Endodermal cell (in vitro differentiated cells): ENCODE measurements around the gene FER. TPM values are rescaled to one million over a fixed set of nuclear protein-coding genes. Genes with fewer than 3 reads are reported as not detected.

Source experiments
- DNase-seq: peaks from one replicate; pipeline ENCODE4 v3.0.0-alpha.2; 2017
- H3K27ac ChIP-seq: 2 replicates; pipeline ENCODE4 v1.5.1; 2013; ENCODE audit warnings: mild to moderate bottlenecking, low read depth, low read length, moderate library complexity
- H3K27me3 ChIP-seq: 2 replicates; pipeline ENCODE4 v1.6.1; 2013; ENCODE audit warnings: mild to moderate bottlenecking, low read length, moderate library complexity; ENCODE audit not compliant: insufficient read depth, control insufficient read depth, poor library complexity, severe bottlenecking
- H3K36me3 ChIP-seq: 2 replicates; pipeline ENCODE4 v1.7.0; 2013; ENCODE audit warnings: mild to moderate bottlenecking, low read length, moderate library complexity; ENCODE audit not compliant: control insufficient read depth, insufficient read depth
- H3K4me1 ChIP-seq: one replicate; pipeline ENCODE4 v1.7.0; 2013; ENCODE audit warnings: low read length; ENCODE audit not compliant: control insufficient read depth, insufficient read depth
- H3K4me3 ChIP-seq: 2 replicates; pipeline ENCODE4 v1.5.1; 2013; ENCODE audit warnings: mild to moderate bottlenecking, low read length, moderate library complexity
- H3K9ac ChIP-seq: 2 replicates; pipeline ENCODE4 v1.6.1; 2013; ENCODE audit warnings: mild to moderate bottlenecking, low read length, moderate library complexity; ENCODE audit not compliant: poor library complexity, severe bottlenecking; ENCODE audit errors: extremely low read depth
- H3K9me3 ChIP-seq: 2 replicates; pipeline ENCODE4 v1.6.1; 2013; ENCODE audit warnings: mild to moderate bottlenecking, low read length, moderate library complexity; ENCODE audit not compliant: control insufficient read depth
- H3K27ac Mint-ChIP-seq: 2 replicates; pipeline ENCODE4 v1.8.0; 2020; ENCODE audit warnings: mixed read lengths
- H3K27me3 Mint-ChIP-seq: 2 replicates; pipeline ENCODE4 v1.8.0; 2021; ENCODE audit warnings: mild to moderate bottlenecking, mixed read lengths; ENCODE audit not compliant: insufficient read depth
- H3K36me3 Mint-ChIP-seq: 2 replicates; pipeline ENCODE4 v1.8.0; 2020; ENCODE audit warnings: low read depth, mixed read lengths
- H3K4me1 Mint-ChIP-seq: 2 replicates; pipeline ENCODE4 v1.8.0; 2020; ENCODE audit warnings: mixed read lengths
- H3K4me3 Mint-ChIP-seq: 2 replicates; pipeline ENCODE4 v1.8.0; 2020; ENCODE audit warnings: mild to moderate bottlenecking, moderate library complexity, mixed read lengths
- H3K9me3 Mint-ChIP-seq: 2 replicates; pipeline ENCODE4 v1.8.0; 2020; ENCODE audit warnings: mild to moderate bottlenecking, mixed read lengths
- CTCF ChIP-seq: fragments of 200-600 bp; sonication (generic); conservative IDR thresholded peaks from 2 replicates; pipeline ENCODE4 v1.5.0; 2021; ENCODE audit warnings: antibody characterized with exemption, mild to moderate bottlenecking
- WGBS, 2 experiments: methylation state at CpG; one replicate each; pipeline versions ENCODE4 v1.1.5 to v1.1.7; 2013; ENCODE audit warnings: missing lambda C conversion rate in 2 of 2, mixed read lengths in 1 of 2; ENCODE audit not compliant: insufficient coverage in 1 of 2, insufficient read length in 1 of 2; 5-methylcytosine and 5-hydroxymethylcytosine counted together
- total RNA-seq, 2 donors: library from RNA; stranded (reverse); fragmentation: NEBNext Ultra II Directional in 1 of 2; extraction: Animal tissue kit (Norgen Biotek cat#: 25700) in 1 of 2; gene quantifications; 2 replicates in 1 of 2; 3 replicates in 1 of 2; pipeline ENCODE4 v1.2.1, GENCODE V29; 2021

FER gene
- total RNA-seq, 2 donors from 2014 or later = 24.5 to 26.8 TPM

- H3K9me3 Mint-ChIP-seq = peaks cover 23% of the 10 kb centered on the region
- WGBS, 2 experiments = 93 to 100% methylated on average over 2 of the region's 3 CpGs
- Histone ChIP-seq H3K9me3 (peaks cover 8% of the 10 kb centered on the region), H3K27ac (no peak overlapping the region), H3K27me3 (no peaks in the 10 kb centered on the region), H3K4me3 (no peak overlapping the region), H3K9ac (no peak overlapping the region), H3K4me1 (no peaks in the 10 kb centered on the region), H3K36me3 (no peaks in the 10 kb centered on the region)
- no peak for DNase-seq
- H3K27ac Mint-ChIP-seq = no peak overlapping the region
- peaks cover 18% of the 10 kb centered on the region for H3K36me3 Mint-ChIP-seq
- H3K4me3 Mint-ChIP-seq = no peak overlapping the region
- peaks cover 4% of the 10 kb centered on the region for H3K4me1 Mint-ChIP-seq
- no peaks in the 10 kb centered on the region for H3K27me3 Mint-ChIP-seq
- no peak for TF ChIP-seq CTCF
Observed at GRCh38 chr5:108813673-108814072, 66.0 kb downstream of the FER start.

- Mint-ChIP-seq H3K4me1 (peaks cover 4% of the 10 kb centered on the region), H3K9me3 (peaks cover 19% of the 10 kb centered on the region), H3K36me3 (peaks cover 14% of the 10 kb centered on the region), H3K4me3 (no peak overlapping the region), H3K27me3 (no peaks in the 10 kb centered on the region), H3K27ac (no peak overlapping the region)
- 93 to 100% methylated on average over 1 to 3 of the region's 4 CpGs for WGBS, 2 experiments
- peaks cover 8% of the 10 kb centered on the region for H3K9me3 ChIP-seq
- no peaks in the 10 kb centered on the region for H3K4me1 ChIP-seq
- TF ChIP-seq CTCF = no peak
- no peak overlapping the region for H3K9ac ChIP-seq
- H3K27me3 ChIP-seq = no peaks in the 10 kb centered on the region
- no peaks in the 10 kb centered on the region for H3K36me3 ChIP-seq
- H3K27ac ChIP-seq = no peak overlapping the region
- H3K4me3 ChIP-seq = no peak overlapping the region
- no peak for DNase-seq
Observed at GRCh38 chr5:108814551-108814950, 66.9 kb downstream of the FER start.

- H3K4me3 ChIP-seq = no peak overlapping the region
- Mint-ChIP-seq H3K9me3 (peaks cover 13% of the 10 kb centered on the region), H3K27ac (no peak overlapping the region), H3K27me3 (no peaks in the 10 kb centered on the region), H3K4me1 (peaks cover 10% of the 10 kb centered on the region), H3K4me3 (no peak overlapping the region), H3K36me3 (peaks cover 6% of the 10 kb centered on the region)
- no peaks in the 10 kb centered on the region for H3K27me3 ChIP-seq
- H3K4me1 ChIP-seq = no peaks in the 10 kb centered on the region
- no peak for TF ChIP-seq CTCF
- DNase-seq = no peak
- H3K36me3 ChIP-seq = no peaks in the 10 kb centered on the region
- 96 to 100% methylated on average over 4 to 5 of the region's 5 CpGs for WGBS, 2 experiments
- no peak overlapping the region for H3K9ac ChIP-seq
- H3K9me3 ChIP-seq = peaks cover 13% of the 10 kb centered on the region
- H3K27ac ChIP-seq = no peak overlapping the region
Observed at GRCh38 chr5:108818613-108819272, 71.0 kb downstream of the FER start.
